Measurements from ENCODE around the gene BRD9. TPM values are rescaled to one million over a fixed set of nuclear protein-coding genes. Genes with fewer than 3 reads are reported as not detected.

Gene BRD9
- total and polyA plus RNA-seq, 2 of the 13 experiments (the other 11 are each of a cell fraction or from before 2014, with no cell fraction given): 5.2 to 22.9 TPM

- TF ChIP-seq ZNF30 (CRISPR knock-in tag; IDR thresholded peaks at IDR 0.05): no peak
- TF ChIP-seq CEBPB (IDR thresholded peaks at IDR 0.05; ENCODE audit: borderline replicate concordance, low read depth, low read length): 0 out of 2 replicates have a peak, but pooled peaks have one; percentile 3
- peak; percentile 38; the same call in 1 of the 2 replicates for TF ChIP-seq GATAD1 (CRISPR knock-in tag; IDR thresholded peaks at IDR 0.05)
- TF ChIP-seq ZNF792 (CRISPR knock-in tag; IDR thresholded peaks at IDR 0.05): peak; percentile 38; the same call in 1 of the 2 replicates
- peak; percentile 96 for TF ChIP-seq NR2F2 (IDR thresholded peaks at IDR 0.05; ENCODE audit: borderline replicate concordance, low read depth)
- TF ChIP-seq FOXJ3 (CRISPR knock-in tag; IDR thresholded peaks at IDR 0.05; ENCODE audit: borderline replicate concordance): peak; percentile 78; the same call in 1 of the 2 replicates
- no peak for TF ChIP-seq ZNF34 (CRISPR knock-in tag; IDR thresholded peaks at IDR 0.05; ENCODE audit: borderline replicate concordance)
- TF ChIP-seq TBX3 (IDR thresholded peaks at IDR 0.05; ENCODE audit: borderline replicate concordance): peak; percentile 87; the same call in 1 of the 2 replicates
- peak; percentile 95 for TF ChIP-seq TBX2 (CRISPR knock-in tag; IDR thresholded peaks at IDR 0.05; ENCODE audit: borderline replicate concordance)
- peak; percentile 89 for TF ChIP-seq ZSCAN9 (CRISPR knock-in tag; IDR thresholded peaks at IDR 0.05; ENCODE audit: borderline replicate concordance)
- TF ChIP-seq FOXA3 (CRISPR knock-in tag; IDR thresholded peaks at IDR 0.05): peak; percentile 97
- TF ChIP-seq HOXA3 (CRISPR knock-in tag; IDR thresholded peaks at IDR 0.05): 0 out of 2 replicates have a peak, but pooled peaks have one; percentile 19
- peak; percentile 96 for TF ChIP-seq HHEX (CRISPR knock-in tag; IDR thresholded peaks at IDR 0.05)
- TF ChIP-seq ZNF3 (CRISPR knock-in tag; IDR thresholded peaks at IDR 0.05): 0 out of 2 replicates have a peak, but pooled peaks have one; percentile 29
- peak; percentile 66 for TF ChIP-seq SP5 (CRISPR knock-in tag; IDR thresholded peaks at IDR 0.05; ENCODE audit: borderline replicate concordance, low read depth)
- peak; percentile 69; the same call in 1 of the 2 replicates for TF ChIP-seq HOXA5 (CRISPR knock-in tag; IDR thresholded peaks at IDR 0.05)
- TF ChIP-seq ZBTB7B (CRISPR knock-in tag; IDR thresholded peaks at IDR 0.05): peak; percentile 67; the same call in 1 of the 2 replicates
- peak; percentile 37; the same call in 1 of the 2 replicates for TF ChIP-seq KMT2B (CRISPR knock-in tag; IDR thresholded peaks at IDR 0.05)
- no peak for TF ChIP-seq ZNF333 (CRISPR knock-in tag; IDR thresholded peaks at IDR 0.05; ENCODE audit: borderline replicate concordance)
- peak; percentile 59; the same call in 1 of the 2 replicates for TF ChIP-seq SALL1 (CRISPR knock-in tag; IDR thresholded peaks at IDR 0.05)
- TF ChIP-seq SOX6 (IDR thresholded peaks at IDR 0.05): no peak
- TF ChIP-seq SOX6 (CRISPR knock-in tag; IDR thresholded peaks at IDR 0.05): peak; percentile 99
- peak; percentile 83 for TF ChIP-seq KDM1A (CRISPR knock-in tag; IDR thresholded peaks at IDR 0.05)
- TF ChIP-seq NKX3-1 (CRISPR knock-in tag; IDR thresholded peaks at IDR 0.05): peak; percentile 68; the same call in 1 of the 2 replicates
- peak; percentile 87 for TF ChIP-seq TCF7 (IDR thresholded peaks at IDR 0.05; ENCODE audit: low read depth)
- peak; percentile 70; the same call in 1 of the 2 replicates for TF ChIP-seq ZNF614 (CRISPR knock-in tag; IDR thresholded peaks at IDR 0.05; ENCODE audit: borderline replicate concordance)
- TF ChIP-seq ZEB1 (IDR thresholded peaks at IDR 0.05; ENCODE audit: insufficient replicate concordance, low read depth): peak; percentile 87
- no peak for TF ChIP-seq ZNF598 (CRISPR knock-in tag; IDR thresholded peaks at IDR 0.05; ENCODE audit: borderline replicate concordance)
- peak; percentile 94 for TF ChIP-seq ZNF503 (CRISPR knock-in tag; IDR thresholded peaks at IDR 0.05)
- TF ChIP-seq, protein P1, sequence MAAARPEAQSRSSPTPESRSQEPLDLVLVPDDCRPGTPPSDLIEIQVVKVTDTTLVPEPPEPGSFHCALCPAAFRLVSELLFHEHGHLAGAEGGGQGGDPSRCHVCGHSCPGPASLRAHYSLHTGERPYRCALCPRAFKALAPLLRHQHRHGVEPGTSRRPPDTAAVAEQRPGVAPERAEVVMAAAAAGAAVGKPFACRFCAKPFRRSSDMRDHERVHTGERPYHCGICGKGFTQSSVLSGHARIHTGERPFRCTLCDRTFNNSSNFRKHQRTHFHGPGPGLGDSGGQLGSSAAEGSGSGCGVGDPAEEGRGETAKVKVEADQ (CRISPR knock-in tag; IDR thresholded peaks at IDR 0.05; ENCODE audit: borderline replicate concordance): peak; percentile 51; the same call in 1 of the 2 replicates
- TF ChIP-seq LCORL (IDR thresholded peaks at IDR 0.05): no peak
- peak; percentile 70; the same call in 1 of the 2 replicates for TF ChIP-seq LCORL (CRISPR knock-in tag; IDR thresholded peaks at IDR 0.05)
- TF ChIP-seq RFXAP (CRISPR knock-in tag; IDR thresholded peaks at IDR 0.05; ENCODE audit: borderline replicate concordance): peak; percentile 53; the same call in 1 of the 2 replicates
Measured at GRCh38 chr5:919356-920000, 26.9 kb upstream of the BRD9 start (continued).

All from HepG2 (cell line).